ENCODE data around the gene CTTN.

CTTN gene

GRCh38 chr11:70477609-70478008 lies 79.3 kb downstream of the CTTN start:
- no peak for DNase-seq

DNA sequence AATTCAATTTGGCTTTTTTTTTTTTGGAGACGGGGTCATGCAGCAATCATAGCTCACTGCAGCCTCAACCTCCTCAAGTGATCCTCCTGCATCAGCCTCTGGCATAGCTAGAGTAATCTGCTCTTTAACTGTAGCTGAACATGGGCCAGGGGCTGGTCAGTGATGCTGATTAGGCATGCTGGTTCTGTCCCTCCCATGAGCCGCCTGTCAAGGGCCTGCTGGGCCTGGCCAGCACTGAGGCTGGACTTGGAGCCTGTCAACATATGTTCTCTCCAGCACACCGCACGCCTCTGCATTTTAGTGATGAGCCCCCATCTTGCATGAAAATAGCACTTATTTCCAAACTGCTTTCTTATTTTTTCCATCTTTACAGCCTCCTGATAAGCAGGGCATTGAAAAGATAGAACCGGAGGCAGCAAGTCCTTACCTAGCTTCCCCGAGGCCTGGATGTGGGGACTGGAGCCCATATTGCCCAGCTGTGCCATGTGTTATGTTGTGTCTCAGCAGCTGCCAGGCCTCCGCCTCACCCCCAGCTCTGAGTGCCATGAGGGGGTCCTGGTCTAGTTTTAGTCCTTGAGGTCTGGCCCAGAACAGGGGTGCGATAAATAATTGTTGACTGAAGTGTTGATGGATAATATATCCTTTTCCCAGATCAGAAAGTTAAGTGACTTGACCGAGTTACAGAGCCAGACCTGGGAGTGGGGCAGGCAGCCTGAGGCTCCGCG lies 80.0 kb downstream of the CTTN start:
- DNase-seq: no peak

DNA sequence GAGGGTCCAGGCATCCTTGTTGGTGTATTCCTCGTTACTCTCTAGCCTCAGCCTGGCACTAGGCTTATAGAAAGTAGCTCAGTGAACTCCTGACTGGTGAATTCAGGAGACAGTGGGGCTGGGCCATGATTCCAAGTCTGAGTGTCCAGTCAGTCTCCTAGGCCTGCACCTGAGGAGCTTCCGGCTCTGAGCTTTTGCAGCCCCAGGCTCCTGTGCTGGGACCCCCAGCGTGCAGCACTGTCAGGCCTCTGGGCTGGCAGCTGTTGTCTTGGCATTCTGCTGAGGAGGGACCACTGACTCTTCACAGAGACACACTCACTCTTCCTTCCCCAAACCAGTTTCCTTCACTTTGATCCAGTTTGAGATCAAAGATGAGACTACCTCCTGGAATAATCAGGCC lies 82.4 kb downstream of the CTTN start:
- DNase-seq: no peak

GRCh38 chr11:70481625-70482528 lies 83.5 kb downstream of the CTTN start:
- DNase-seq: no peak

- DNase-seq: no peak
Measured at GRCh38 chr11:70482529-70482917, 84.2 kb downstream of the CTTN start.

DNA sequence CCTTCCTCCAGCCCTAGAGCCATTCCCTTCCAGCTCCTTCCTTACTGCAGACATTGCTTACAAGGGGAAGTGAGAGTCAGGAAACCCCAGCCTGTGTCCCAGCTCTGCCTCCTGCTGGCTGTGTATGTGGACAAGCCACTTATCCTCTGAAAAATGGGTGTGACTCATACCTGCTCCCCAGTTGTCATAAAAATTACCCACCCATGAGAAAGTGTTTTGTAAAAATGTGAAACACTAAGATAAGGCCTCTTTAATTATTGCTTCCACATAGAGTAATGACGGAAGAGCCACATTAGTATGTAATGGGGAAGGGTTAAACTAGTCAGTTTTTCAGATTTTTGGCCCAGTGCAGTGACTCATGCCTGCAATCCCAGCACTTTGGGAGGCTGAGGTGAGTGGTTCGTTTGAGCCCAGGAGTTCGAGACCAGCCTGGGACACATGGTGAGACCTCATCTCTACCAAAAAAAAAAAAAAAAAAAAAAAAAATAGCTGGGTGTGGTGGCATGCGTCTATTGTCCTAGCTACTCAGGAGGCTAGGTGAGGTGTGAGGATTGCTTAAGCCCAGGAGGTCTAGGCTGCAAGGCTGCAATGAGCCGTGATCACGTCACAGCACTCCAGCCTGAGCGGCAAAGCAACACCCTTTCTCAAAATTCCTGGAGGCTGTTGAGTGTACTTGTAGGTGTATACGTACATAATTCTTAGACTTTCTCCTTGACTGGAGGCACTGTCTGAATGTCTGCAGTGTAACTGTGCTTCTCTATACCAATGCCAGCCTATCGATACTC lies 84.9 kb downstream of the CTTN start:
- no peak for DNase-seq

DNA sequence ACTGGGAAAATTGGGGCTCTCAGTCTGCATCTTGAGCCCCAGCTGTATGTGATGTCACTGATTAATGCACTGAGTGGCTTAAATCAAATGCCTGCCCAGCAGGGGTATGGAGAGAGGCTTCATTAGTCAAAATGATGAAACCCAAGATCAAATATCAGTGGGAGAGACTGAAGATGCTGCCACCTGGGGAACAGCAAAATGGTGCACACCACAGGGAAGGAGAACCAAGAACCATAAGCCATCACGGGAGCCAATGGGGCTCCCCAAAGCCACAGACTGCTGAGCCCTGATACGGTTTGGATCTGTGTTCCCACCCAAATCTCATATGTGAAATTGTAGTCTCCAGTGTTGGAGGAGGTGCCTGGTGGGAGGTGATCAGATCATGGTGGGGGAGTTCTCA lies 85.6 kb downstream of the CTTN start:
- DNase-seq: no peak

DNA sequence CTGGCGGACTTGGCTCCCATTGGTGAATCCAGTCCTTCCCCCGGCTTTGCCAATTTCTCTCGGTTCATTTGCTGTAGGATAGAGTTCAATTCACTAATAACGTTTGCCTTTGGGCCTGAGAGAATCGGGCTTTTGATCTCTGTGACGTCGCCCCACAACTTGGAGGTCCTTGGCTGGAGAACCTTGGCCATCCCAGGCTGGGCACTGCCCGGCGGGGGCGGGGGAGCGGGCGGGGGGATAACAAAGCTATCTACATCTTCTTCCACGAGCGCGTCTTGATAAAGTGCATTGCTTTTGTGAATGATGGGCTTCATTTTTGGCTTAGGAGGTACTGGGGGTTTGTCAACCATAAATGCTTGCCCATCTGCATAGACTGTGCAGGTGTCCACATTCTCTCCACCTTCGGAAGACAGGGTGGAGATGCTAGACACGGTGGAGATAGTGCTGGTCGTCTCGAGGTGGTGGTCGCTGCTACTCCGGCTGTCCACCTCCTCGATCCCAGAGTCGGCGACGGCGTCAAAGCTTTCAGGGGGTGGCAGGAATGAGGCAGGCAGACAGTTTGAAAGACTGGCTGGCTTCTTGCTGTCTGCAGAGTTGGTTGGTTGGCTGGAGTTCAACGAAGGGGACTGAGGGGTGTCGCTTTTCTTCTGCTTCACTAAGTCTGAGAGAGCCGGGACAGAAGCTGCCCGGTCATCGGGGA lies 87.1 kb downstream of the CTTN start:
- no peak for DNase-seq

GRCh38 chr11:70486026-70486415 lies 87.7 kb downstream of the CTTN start:
- no peak for DNase-seq

Data from GOT3 (cell line).